Measurements from ENCODE around the gene BCL7A.

GRCh38 chr12:122079033-122079531 is 57.4 kb downstream of the BCL7A start:
- no peak for TF ChIP-seq CTCF (IDR thresholded peaks at IDR 0.05)
- TF ChIP-seq POLR2A (IDR thresholded peaks at IDR 0.05), result no peak

Data from right lobe of liver (tissue), 4 donors.